Kidney epithelial cell (primary cell): ENCODE results near the gene CCDC92B. TPM values are rescaled to one million over a fixed set of nuclear protein-coding genes. Genes with fewer than 3 reads are reported as not detected.

Experiments used
- DNase-seq: peaks from one replicate; pipeline ENCODE4 v3.0.0-alpha.2; 2010; ENCODE audit warnings: low read depth
- H3K27me3 ChIP-seq: 2 replicates; pipeline ENCODE4 v1.6.0; 2011; ENCODE audit warnings: low read length; ENCODE audit not compliant: control insufficient read depth, insufficient read depth
- H3K36me3 ChIP-seq: 2 replicates; pipeline ENCODE4 v1.5.1; 2011; ENCODE audit warnings: low read length; ENCODE audit not compliant: control insufficient read depth, insufficient read depth
- H3K4me3 ChIP-seq: 2 replicates; pipeline ENCODE4 v1.5.1; 2011; ENCODE audit warnings: low read depth, mild to moderate bottlenecking, control low read depth, low read length
- CTCF ChIP-seq: IDR thresholded peaks from 2 replicates; pipeline ENCODE4 v1.5.1; 2011; ENCODE audit warnings: mild to moderate bottlenecking, moderate library complexity, low read length, control low read depth, inconsistent platforms; ENCODE audit not compliant: insufficient read depth, poor library complexity, severe bottlenecking
- total RNA-seq: library from RNA; depleted of rRNA; stranded (reverse); fragments of >200 nt; gene quantifications from 2 replicates; pipeline ENCODE4 v1.2.3, GENCODE V29; 2015

The CCDC92B gene
- total RNA-seq, 1 donor from 2014 or later: not detected

GRCh38 chr17:2706911-2707510, 42.4 kb downstream of the CCDC92B start:
- no peak for TF ChIP-seq CTCF
- no peak for DNase-seq
- Histone ChIP-seq H3K27me3 (no peaks in the 10 kb centered on the region), H3K36me3 (peaks cover 2% of the 10 kb centered on the region), H3K4me3 (no peak overlapping the region)

- Histone ChIP-seq H3K36me3 (peaks cover 2% of the 10 kb centered on the region), H3K27me3 (no peaks in the 10 kb centered on the region), H3K4me3 (no peak overlapping the region)
- no peak for TF ChIP-seq CTCF
- no peak for DNase-seq
Measured at GRCh38 chr17:2705888-2706795, 43.3 kb downstream of the CCDC92B start.

GRCh38 chr17:2705263-2705662, 44.2 kb downstream of the CCDC92B start:
- no peak overlapping the region for H3K4me3 ChIP-seq
- no peaks in the 10 kb centered on the region for H3K27me3 ChIP-seq
- TF ChIP-seq CTCF: no peak
- DNase-seq: peak; percentile 59
- H3K36me3 ChIP-seq: peaks cover 2% of the 10 kb centered on the region

- no peak for DNase-seq
- Histone ChIP-seq H3K27me3 (no peaks in the 10 kb centered on the region), H3K4me3 (no peak overlapping the region), H3K36me3 (peaks cover 2% of the 10 kb centered on the region)
- TF ChIP-seq CTCF: no peak
Measured at GRCh38 chr17:2704890-2705248, 44.6 kb downstream of the CCDC92B start.

- no peaks in the 10 kb centered on the region for H3K27me3 ChIP-seq
- no peak overlapping the region for H3K4me3 ChIP-seq
- no peak for TF ChIP-seq CTCF
- H3K36me3 ChIP-seq: peaks cover 2% of the 10 kb centered on the region
- no peak for DNase-seq
Measured at GRCh38 chr17:2704031-2704889, 45.2 kb downstream of the CCDC92B start.
